Endodermal cell (in vitro differentiated cells): ENCODE results near the gene NKX2-3. TPM values are rescaled to one million over a fixed set of nuclear protein-coding genes. Genes with fewer than 3 reads are reported as not detected.

Experiments
- DNase-seq: peaks from one replicate; pipeline ENCODE4 v3.0.0-alpha.2; 2017
- H3K27ac ChIP-seq: 2 replicates; pipeline ENCODE4 v1.5.1; 2013; ENCODE audit warnings: mild to moderate bottlenecking, low read depth, low read length, moderate library complexity
- H3K27me3 ChIP-seq: 2 replicates; pipeline ENCODE4 v1.6.1; 2013; ENCODE audit warnings: mild to moderate bottlenecking, low read length, moderate library complexity; ENCODE audit not compliant: insufficient read depth, control insufficient read depth, poor library complexity, severe bottlenecking
- H3K36me3 ChIP-seq: 2 replicates; pipeline ENCODE4 v1.7.0; 2013; ENCODE audit warnings: mild to moderate bottlenecking, low read length, moderate library complexity; ENCODE audit not compliant: control insufficient read depth, insufficient read depth
- H3K4me1 ChIP-seq: one replicate; pipeline ENCODE4 v1.7.0; 2013; ENCODE audit warnings: low read length; ENCODE audit not compliant: control insufficient read depth, insufficient read depth
- H3K4me3 ChIP-seq: 2 replicates; pipeline ENCODE4 v1.5.1; 2013; ENCODE audit warnings: mild to moderate bottlenecking, low read length, moderate library complexity
- H3K9ac ChIP-seq: 2 replicates; pipeline ENCODE4 v1.6.1; 2013; ENCODE audit warnings: mild to moderate bottlenecking, low read length, moderate library complexity; ENCODE audit not compliant: poor library complexity, severe bottlenecking; ENCODE audit errors: extremely low read depth
- H3K9me3 ChIP-seq: 2 replicates; pipeline ENCODE4 v1.6.1; 2013; ENCODE audit warnings: mild to moderate bottlenecking, low read length, moderate library complexity; ENCODE audit not compliant: control insufficient read depth
- H3K27ac Mint-ChIP-seq: 2 replicates; pipeline ENCODE4 v1.8.0; 2020; ENCODE audit warnings: mixed read lengths
- H3K27me3 Mint-ChIP-seq: 2 replicates; pipeline ENCODE4 v1.8.0; 2021; ENCODE audit warnings: mild to moderate bottlenecking, mixed read lengths; ENCODE audit not compliant: insufficient read depth
- H3K36me3 Mint-ChIP-seq: 2 replicates; pipeline ENCODE4 v1.8.0; 2020; ENCODE audit warnings: low read depth, mixed read lengths
- H3K4me1 Mint-ChIP-seq: 2 replicates; pipeline ENCODE4 v1.8.0; 2020; ENCODE audit warnings: mixed read lengths
- H3K4me3 Mint-ChIP-seq: 2 replicates; pipeline ENCODE4 v1.8.0; 2020; ENCODE audit warnings: mild to moderate bottlenecking, moderate library complexity, mixed read lengths
- H3K9me3 Mint-ChIP-seq: 2 replicates; pipeline ENCODE4 v1.8.0; 2020; ENCODE audit warnings: mild to moderate bottlenecking, mixed read lengths
- WGBS, 2 experiments: methylation state at CpG; one replicate each; pipeline versions ENCODE4 v1.1.5 to v1.1.7; 2013; ENCODE audit warnings: missing lambda C conversion rate in 2 of 2, mixed read lengths in 1 of 2; ENCODE audit not compliant: insufficient coverage in 1 of 2, insufficient read length in 1 of 2; 5-methylcytosine and 5-hydroxymethylcytosine counted together
- total RNA-seq, 2 donors: library from RNA; stranded (reverse); fragmentation: NEBNext Ultra II Directional in 1 of 2; extraction: Animal tissue kit (Norgen Biotek cat#: 25700) in 1 of 2; gene quantifications; 2 replicates in 1 of 2; 3 replicates in 1 of 2; pipeline ENCODE4 v1.2.1, GENCODE V29; 2021
- TF ChIP-seq, protein P1 (sequence below): fragments of 200-600 bp; sonication (generic); conservative IDR thresholded peaks from 2 replicates; pipeline ENCODE4 v1.5.0; 2021; ENCODE audit warnings: antibody characterized with exemption, mild to moderate bottlenecking

Gene NKX2-3
- total RNA-seq, 2 donors from 2014 or later: not detected

- TF ChIP-seq, protein P1, sequence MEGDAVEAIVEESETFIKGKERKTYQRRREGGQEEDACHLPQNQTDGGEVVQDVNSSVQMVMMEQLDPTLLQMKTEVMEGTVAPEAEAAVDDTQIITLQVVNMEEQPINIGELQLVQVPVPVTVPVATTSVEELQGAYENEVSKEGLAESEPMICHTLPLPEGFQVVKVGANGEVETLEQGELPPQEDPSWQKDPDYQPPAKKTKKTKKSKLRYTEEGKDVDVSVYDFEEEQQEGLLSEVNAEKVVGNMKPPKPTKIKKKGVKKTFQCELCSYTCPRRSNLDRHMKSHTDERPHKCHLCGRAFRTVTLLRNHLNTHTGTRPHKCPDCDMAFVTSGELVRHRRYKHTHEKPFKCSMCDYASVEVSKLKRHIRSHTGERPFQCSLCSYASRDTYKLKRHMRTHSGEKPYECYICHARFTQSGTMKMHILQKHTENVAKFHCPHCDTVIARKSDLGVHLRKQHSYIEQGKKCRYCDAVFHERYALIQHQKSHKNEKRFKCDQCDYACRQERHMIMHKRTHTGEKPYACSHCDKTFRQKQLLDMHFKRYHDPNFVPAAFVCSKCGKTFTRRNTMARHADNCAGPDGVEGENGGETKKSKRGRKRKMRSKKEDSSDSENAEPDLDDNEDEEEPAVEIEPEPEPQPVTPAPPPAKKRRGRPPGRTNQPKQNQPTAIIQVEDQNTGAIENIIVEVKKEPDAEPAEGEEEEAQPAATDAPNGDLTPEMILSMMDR: no peak
- Histone ChIP-seq H3K9ac (no peak overlapping the region), H3K36me3 (no peaks in the 10 kb centered on the region), H3K4me1 (peaks cover 9% of the 10 kb centered on the region), H3K27ac (no peak overlapping the region), H3K9me3 (no peaks in the 10 kb centered on the region), H3K4me3 (no peak overlapping the region), H3K27me3 (no peaks in the 10 kb centered on the region)
- H3K36me3 Mint-ChIP-seq: no peaks in the 10 kb centered on the region
- DNase-seq: no peak
- no peak overlapping the region for H3K4me3 Mint-ChIP-seq
- H3K4me1 Mint-ChIP-seq: peaks cover 15% of the 10 kb centered on the region
- no peaks in the 10 kb centered on the region for H3K27me3 Mint-ChIP-seq
- 100% methylated on average over 1 of the region's 1 CpG for WGBS, 2 experiments
- no peak overlapping the region for H3K27ac Mint-ChIP-seq
- no peaks in the 10 kb centered on the region for H3K9me3 Mint-ChIP-seq
Measured at GRCh38 chr10:99579971-99580370, 47.2 kb downstream of the NKX2-3 start.

DNA sequence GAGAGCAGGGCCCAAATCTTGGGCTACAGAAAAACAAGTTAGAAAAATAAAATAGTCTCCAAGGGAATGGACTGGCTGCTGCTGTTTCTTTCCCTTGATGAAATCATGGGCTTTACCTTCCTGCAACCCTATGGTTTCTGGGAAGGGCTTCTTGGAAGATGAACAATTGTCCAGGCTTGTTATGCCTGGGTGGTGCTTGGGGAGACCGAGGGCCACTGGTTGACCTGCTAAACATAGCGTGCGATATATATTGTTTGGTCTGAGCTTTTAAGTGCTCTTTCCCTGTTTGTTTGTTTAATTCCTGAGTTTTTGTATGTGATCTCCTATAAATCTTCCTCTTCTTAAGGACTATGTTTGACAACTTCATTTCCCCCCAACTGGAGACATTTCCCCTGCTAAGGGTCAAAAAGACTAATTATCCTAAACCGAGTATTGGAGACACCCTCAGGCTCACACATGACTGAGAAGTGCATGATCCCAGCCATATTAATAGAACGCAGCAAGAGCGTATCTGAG, 49.6 kb downstream of the NKX2-3 start:
- peaks cover 3% of the 10 kb centered on the region for H3K27me3 Mint-ChIP-seq
- H3K36me3 Mint-ChIP-seq: no peaks in the 10 kb centered on the region
- peaks cover 10% of the 10 kb centered on the region for H3K4me1 Mint-ChIP-seq
- TF ChIP-seq, protein P1: no peak
- 92 to 97% methylated on average over 3 to 6 of the region's 6 CpGs for WGBS, 2 experiments
- Histone ChIP-seq H3K27me3 (no peaks in the 10 kb centered on the region), H3K9ac (no peak overlapping the region), H3K9me3 (no peaks in the 10 kb centered on the region), H3K36me3 (no peaks in the 10 kb centered on the region), H3K4me1 (peaks cover 3% of the 10 kb centered on the region), H3K4me3 (no peak overlapping the region), H3K27ac (no peak overlapping the region)
- no peaks in the 10 kb centered on the region for H3K9me3 Mint-ChIP-seq
- DNase-seq: no peak
- H3K4me3 Mint-ChIP-seq: no peak overlapping the region
- H3K27ac Mint-ChIP-seq: no peak overlapping the region

- Mint-ChIP-seq H3K27me3 (peaks cover 3% of the 10 kb centered on the region), H3K4me3 (no peak overlapping the region), H3K4me1 (peaks cover 19% of the 10 kb centered on the region), H3K27ac (no peak overlapping the region), H3K36me3 (no peaks in the 10 kb centered on the region), H3K9me3 (no peaks in the 10 kb centered on the region)
- no peaks in the 10 kb centered on the region for H3K9me3 ChIP-seq
- TF ChIP-seq, protein P1: no peak
- no peak for DNase-seq
- 86 to 89% methylated on average over 4 to 8 of the region's 8 CpGs for WGBS, 2 experiments
- no peaks in the 10 kb centered on the region for H3K27me3 ChIP-seq
- H3K4me3 ChIP-seq: no peak overlapping the region
- H3K27ac ChIP-seq: no peak overlapping the region
- no peak overlapping the region for H3K9ac ChIP-seq
- no peaks in the 10 kb centered on the region for H3K36me3 ChIP-seq
- no peaks in the 10 kb centered on the region for H3K4me1 ChIP-seq
Measured at GRCh38 chr10:99583687-99584086, 50.9 kb downstream of the NKX2-3 start.

Other genes with a start within 250 kb of the NKX2-3 start
- gene CNNM1, start 203.6 kb upstream of the NKX2-3 start, total RNA-seq: 1 to 10 TPM; 2.8 to 3.8 TPM
- gene GOT1, start 102.3 kb upstream of the NKX2-3 start, total RNA-seq: 10 to 100 TPM; 35.1 to 36.5 TPM
- gene SLC25A28, start 87.5 kb downstream of the NKX2-3 start, total RNA-seq: 10 to 100 TPM; 20.4 to 30.0 TPM
- gene ENTPD7, start 126.6 kb downstream of the NKX2-3 start, total RNA-seq: 10 to 100 TPM; 23.8 to 26.4 TPM
- 10 to 100 TPM; 39.0 to 42.6 TPM for gene COX15, start 199.2 kb downstream of the NKX2-3 start, total RNA-seq
- 10 to 100 TPM; 18.0 to 21.2 TPM for gene CUTC, start 199.3 kb downstream of the NKX2-3 start, total RNA-seq
- gene ABCC2, start 249.7 kb downstream of the NKX2-3 start, total RNA-seq: under 1 TPM; 0.22 to 0.40 TPM